ENCODE data around the gene CLIP3. TPM values are rescaled to one million over a fixed set of nuclear protein-coding genes. Genes with fewer than 3 reads are reported as not detected.

Gene CLIP3, protein sequence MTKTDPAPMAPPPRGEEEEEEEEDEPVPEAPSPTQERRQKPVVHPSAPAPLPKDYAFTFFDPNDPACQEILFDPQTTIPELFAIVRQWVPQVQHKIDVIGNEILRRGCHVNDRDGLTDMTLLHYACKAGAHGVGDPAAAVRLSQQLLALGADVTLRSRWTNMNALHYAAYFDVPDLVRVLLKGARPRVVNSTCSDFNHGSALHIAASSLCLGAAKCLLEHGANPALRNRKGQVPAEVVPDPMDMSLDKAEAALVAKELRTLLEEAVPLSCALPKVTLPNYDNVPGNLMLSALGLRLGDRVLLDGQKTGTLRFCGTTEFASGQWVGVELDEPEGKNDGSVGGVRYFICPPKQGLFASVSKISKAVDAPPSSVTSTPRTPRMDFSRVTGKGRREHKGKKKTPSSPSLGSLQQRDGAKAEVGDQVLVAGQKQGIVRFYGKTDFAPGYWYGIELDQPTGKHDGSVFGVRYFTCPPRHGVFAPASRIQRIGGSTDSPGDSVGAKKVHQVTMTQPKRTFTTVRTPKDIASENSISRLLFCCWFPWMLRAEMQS
- total RNA-seq, result 2.3 and 2.8 TPM in 2 replicates

GRCh38 chr19:36032251-36033104 is at the start of gene CLIP3:
TSS of gene CLIP3 (minus strand) at chr19:36032873. CDS start at chr19:36032357, 516 bp downstream.

GRCh38 chr19:36054733-36055686 is 22.3 kb upstream of the CLIP3 start, which contains the start of gene WDR62:
TSS of gene WDR62 (plus strand) at chr19:36054897. CDS start at chr19:36054972, 75 bp downstream.

DNA sequence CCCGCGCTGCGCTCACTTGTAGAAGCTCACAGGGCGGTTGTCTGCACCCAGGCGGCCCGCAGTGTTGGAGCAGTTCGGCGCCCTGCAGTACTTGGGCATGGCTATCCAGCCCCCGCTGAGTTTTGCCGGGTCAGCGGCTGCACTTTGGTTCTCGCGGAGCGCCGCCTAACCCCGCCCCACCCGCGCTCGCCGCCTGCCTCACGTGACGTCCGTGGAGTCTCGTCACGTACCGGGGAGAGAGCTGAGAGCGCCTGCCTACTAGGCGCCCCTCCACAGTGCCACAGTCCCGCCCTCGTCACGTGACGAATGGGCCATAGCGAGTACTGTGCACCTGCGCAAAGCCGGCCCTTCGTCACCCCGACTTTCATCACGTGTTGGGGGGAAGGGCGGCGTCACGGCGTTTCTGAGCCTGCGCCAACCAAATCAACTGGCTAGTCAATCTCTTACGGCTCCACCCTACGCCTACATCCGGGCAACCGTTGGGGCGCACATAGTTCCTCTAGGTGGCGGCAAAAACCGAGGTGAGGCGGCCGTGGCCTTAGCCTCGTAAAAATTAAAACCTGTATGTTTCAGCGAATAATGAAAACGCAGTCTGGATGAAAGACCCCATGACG is 21.6 kb upstream of the CLIP3 start, which contains the start of gene THAP8:
Gene THAP8, minus strand, starts transcription at position 167 of the 614 bp plus-strand sequence. Its CDS starts 68 bp downstream, at position 99.

GRCh38 chr19:36014012-36014924 is 18.4 kb downstream of the CLIP3 start, which contains the start of gene ALKBH6:
TSS of gene ALKBH6 (minus strand) at chr19:36014213. CDS start at chr19:36013397, 816 bp downstream.

DNA sequence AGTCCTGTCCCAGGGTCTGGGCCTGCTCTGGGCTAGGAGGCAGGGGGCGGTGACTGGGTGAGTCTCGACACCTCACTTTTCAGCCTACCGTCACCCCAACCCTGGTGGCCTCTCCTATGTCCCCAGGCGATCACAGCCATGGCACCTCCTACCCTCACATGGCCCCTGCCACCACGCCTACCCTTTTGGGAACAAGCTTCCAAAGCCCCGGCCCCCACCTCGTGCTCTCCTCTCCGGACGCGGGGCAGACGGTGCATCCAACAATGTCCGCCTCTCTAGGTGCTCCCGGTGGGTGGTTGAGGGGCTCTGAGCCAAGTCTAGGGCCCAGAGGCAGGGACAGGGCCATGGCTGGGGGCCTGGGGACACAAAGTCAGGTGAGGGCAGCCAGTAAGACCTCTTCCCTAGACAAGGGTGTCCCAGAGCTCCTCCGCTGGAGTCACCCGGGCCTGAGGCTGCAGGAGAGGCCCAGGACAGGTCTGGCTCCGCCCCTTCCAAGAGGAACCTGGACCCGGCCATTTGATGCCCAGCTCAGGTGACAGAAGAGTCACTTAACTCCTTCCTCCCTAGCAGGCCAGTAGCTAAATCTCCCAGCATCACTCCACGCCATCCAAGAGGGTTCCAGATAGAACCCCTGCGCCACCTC is 24.2 kb downstream of the CLIP3 start, which contains the start of gene SYNE4:
Gene SYNE4, minus strand, starts transcription at position 478 of the 643 bp plus-strand sequence. Its CDS starts 132 bp downstream, at position 346.

GRCh38 chr19:35995048-35995993 is 37.4 kb downstream of the CLIP3 start, which contains the start of gene SDHAF1:
TSS of gene SDHAF1 (plus strand) at chr19:35995188. CDS start at chr19:35995275, 87 bp downstream.

Other genes with a start within 250 kb of the CLIP3 start
- not detected in 2 replicates for gene PRODH2, start 220.0 kb downstream of the CLIP3 start, total RNA-seq
- gene NPHS1, start 180.4 kb downstream of the CLIP3 start, total RNA-seq, result not detected in 2 replicates
- not detected in 2 replicates for gene KIRREL2, start 176.0 kb downstream of the CLIP3 start, total RNA-seq
- 0.98 and 1.8 TPM in 2 replicates for gene APLP1, start 164.3 kb downstream of the CLIP3 start, total RNA-seq
- 2.9 and 3.1 TPM in 2 replicates for gene NFKBID, start 132.3 kb downstream of the CLIP3 start, total RNA-seq
- 0.17 and 0.54 TPM in 2 replicates for gene HCST, start 130.3 kb downstream of the CLIP3 start, total RNA-seq
- not detected in 2 replicates for gene TYROBP, start 124.6 kb downstream of the CLIP3 start, total RNA-seq
- 1.2 and 1.7 TPM in 2 replicates for gene LRFN3, start 96.5 kb downstream of the CLIP3 start, total RNA-seq
- gene SDHAF1, start 37.7 kb downstream of the CLIP3 start, total RNA-seq, result 10.6 and 11.6 TPM in 2 replicates
- gene SYNE4, start 24.1 kb downstream of the CLIP3 start, total RNA-seq, result under 0.01 TPM in 1 of 2 replicates, not detected in the other
- 5.0 and 8.3 TPM in 2 replicates for gene ALKBH6, start 18.7 kb downstream of the CLIP3 start, total RNA-seq
- gene THAP8, start 21.4 kb upstream of the CLIP3 start, total RNA-seq, result 0.60 and 1.7 TPM in 2 replicates
- 0.60 and 0.98 TPM in 2 replicates for gene WDR62, start 22.0 kb upstream of the CLIP3 start, total RNA-seq
- not detected in 2 replicates for gene OVOL3, start 78.3 kb upstream of the CLIP3 start, total RNA-seq
- 93.6 and 102 TPM in 2 replicates for gene POLR2I, start 82.0 kb upstream of the CLIP3 start, total RNA-seq
- gene TBCB, start 82.6 kb upstream of the CLIP3 start, total RNA-seq, result 135 and 144 TPM in 2 replicates
- gene CAPNS1, start 107.2 kb upstream of the CLIP3 start, total RNA-seq, result 419 and 451 TPM in 2 replicates
- 39.0 and 65.5 TPM in 2 replicates for gene COX7A1, start 119.6 kb upstream of the CLIP3 start, total RNA-seq
- 3.0 TPM in 2 replicates for gene ZNF565, start 181.8 kb upstream of the CLIP3 start, total RNA-seq
- gene ZNF146, start 182.2 kb upstream of the CLIP3 start, total RNA-seq, result 63.4 and 99.4 TPM in 2 replicates